Measurements from ENCODE around the gene SKI. TPM values are rescaled to one million over a fixed set of nuclear protein-coding genes. Genes with fewer than 3 reads are reported as not detected.

The SKI gene
- total and polyA plus RNA-seq, 4 donors, result 17.1 to 90.7 (median 40.7) TPM

DNA sequence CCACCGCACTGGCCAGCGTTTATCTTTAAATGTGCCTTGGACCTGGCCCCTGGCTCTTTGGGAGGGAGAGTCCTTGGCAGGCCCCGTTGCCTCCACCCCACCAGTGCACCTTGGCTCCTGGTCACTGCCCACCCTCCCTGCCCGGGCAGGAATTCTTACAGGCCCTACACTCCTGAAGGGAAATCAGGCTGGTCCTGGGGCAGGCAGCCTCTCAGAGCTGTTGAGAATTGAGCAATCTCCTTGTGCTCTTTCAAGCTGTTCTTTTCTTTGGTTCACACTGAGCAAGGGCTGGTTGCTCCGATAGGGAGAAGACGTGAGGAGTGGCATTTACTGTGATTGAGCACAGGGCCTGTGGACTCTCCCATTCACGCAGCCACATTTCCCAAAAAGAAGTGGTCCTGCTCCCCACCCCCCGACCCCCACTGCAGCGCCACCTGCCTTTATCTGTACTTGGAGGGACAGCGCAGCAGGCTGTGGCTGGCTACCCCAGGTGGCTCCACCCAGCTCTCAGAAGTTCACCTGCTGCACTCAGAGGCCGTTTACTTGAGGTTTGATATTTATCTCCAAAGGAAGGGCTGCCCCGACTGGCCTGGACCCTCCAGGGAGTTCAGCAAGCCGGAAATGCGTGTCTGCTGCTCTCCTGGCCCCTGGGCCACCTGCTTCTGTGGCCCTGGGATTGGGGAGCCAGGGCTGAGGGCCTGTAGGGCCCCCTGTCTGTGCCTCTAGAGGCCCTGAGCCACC is 47.8 kb downstream of the SKI start:
- Histone ChIP-seq H3K27me3 (ENCODE audit: control insufficient read depth in 3 of 3, insufficient read depth in 3 of 3, low read length in 2 of 3) (no peaks in the 10 kb centered on the region), H3K9ac (ENCODE audit: insufficient read depth in 1 of 2, low read length in 2 of 2) (no peak overlapping the region), H3K9me3 (ENCODE audit: control insufficient read depth in 4 of 4, insufficient read depth in 3 of 4, low read length in 3 of 4) (no peaks in the 10 kb centered on the region), H3K4me3 (no peak overlapping the region), H3K27ac (ENCODE audit: low read depth in 1 of 2, low read length in 1 of 2) (peak overlapping the region in 1 of 2 donors; percentile 84), H3K4me1 (ENCODE audit: control insufficient read depth in 5 of 5, insufficient read depth in 5 of 5, low read length in 5 of 5) (peaks cover 31 to 91% (median 80%) of the 10 kb centered on the region in 5 donors), H3K36me3 (ENCODE audit: control insufficient read depth in 4 of 4, insufficient read depth in 4 of 4, low read length in 4 of 4) (peaks cover 0 to 6% (median 2%) of the 10 kb centered on the region in 4 donors)
- 29 to 31% methylated on average over 14 of the region's 14 CpGs for WGBS, 2 donors
- no peak for TF ChIP-seq CTCF (IDR thresholded peaks at IDR 0.05; ENCODE audit: control extremely low read depth, extremely low read depth)
- ATAC-seq (ENCODE audit: insufficient read depth, low FRiP score) (peak; percentile 48), DNase-seq (peak; percentile 67 to 85 (median 76))

DNA sequence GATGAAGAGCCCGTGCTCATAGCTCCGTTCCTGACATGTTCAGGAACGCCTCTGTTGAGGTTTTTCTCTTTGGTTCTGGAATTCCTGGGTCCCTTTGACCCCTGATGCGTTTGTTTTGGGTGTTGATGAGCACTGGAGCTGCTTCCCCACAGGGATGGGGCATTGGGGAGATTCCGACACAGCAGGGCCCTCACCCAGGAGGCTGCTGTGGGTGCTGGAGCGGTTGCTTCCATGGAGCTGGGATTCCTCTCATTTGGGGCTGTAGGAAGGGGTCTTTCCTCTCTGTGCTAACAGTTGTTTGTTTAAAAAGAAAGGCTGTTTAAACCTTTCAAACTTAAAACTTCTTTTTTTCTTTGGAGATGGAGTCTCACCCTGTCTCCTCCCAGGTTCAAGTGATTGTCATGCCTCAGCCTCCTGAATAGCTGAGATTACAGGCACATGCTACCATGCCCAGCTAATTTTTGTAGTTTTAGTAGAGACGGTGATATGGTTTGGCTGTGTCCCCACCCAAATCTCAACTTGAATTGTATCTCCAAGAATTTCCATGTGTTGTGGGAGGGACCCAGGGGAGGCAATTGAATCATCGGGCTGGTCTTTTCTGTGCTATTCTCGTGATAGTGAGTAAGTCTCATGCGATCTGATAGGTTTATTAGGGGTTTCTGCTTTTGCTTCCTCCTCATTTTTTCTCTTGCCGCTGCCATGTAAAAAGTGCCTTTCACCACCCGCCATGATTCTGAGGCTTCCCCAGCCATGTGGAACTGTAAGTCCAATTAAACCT is 48.9 kb downstream of the SKI start:
- Histone ChIP-seq H3K27me3 (ENCODE audit: control insufficient read depth in 3 of 3, insufficient read depth in 3 of 3, low read length in 2 of 3) (no peaks in the 10 kb centered on the region), H3K27ac (ENCODE audit: low read depth in 1 of 2, low read length in 1 of 2) (peak overlapping the region in 1 of 2 donors; percentile 84), H3K4me1 (ENCODE audit: control insufficient read depth in 5 of 5, insufficient read depth in 5 of 5, low read length in 5 of 5) (peaks cover 26 to 81% (median 70%) of the 10 kb centered on the region in 5 donors), H3K9ac (ENCODE audit: insufficient read depth in 1 of 2, low read length in 2 of 2) (peak overlapping the region in 1 of 2 donors; percentile 58), H3K4me3 (no peak overlapping the region), H3K9me3 (ENCODE audit: control insufficient read depth in 4 of 4, insufficient read depth in 3 of 4, low read length in 3 of 4) (no peaks in the 10 kb centered on the region), H3K36me3 (ENCODE audit: control insufficient read depth in 4 of 4, insufficient read depth in 4 of 4, low read length in 4 of 4) (peaks cover 0 to 6% (median 2%) of the 10 kb centered on the region in 4 donors)
- ATAC-seq (ENCODE audit: insufficient read depth, low FRiP score) (no peak), DNase-seq (no peak)
- 70 to 72% methylated on average over 12 of the region's 12 CpGs for WGBS, 2 donors
- TF ChIP-seq CTCF (IDR thresholded peaks at IDR 0.05; ENCODE audit: control extremely low read depth, extremely low read depth), result no peak

GRCh38 chr1:2277741-2278488 is 49.8 kb downstream of the SKI start:
- ATAC-seq (ENCODE audit: insufficient read depth, low FRiP score) (no peak), DNase-seq (no peak)
- no peak for TF ChIP-seq CTCF (IDR thresholded peaks at IDR 0.05; ENCODE audit: control extremely low read depth, extremely low read depth)
- 87 to 90% methylated on average over 25 of the region's 25 CpGs for WGBS, 2 donors
- Histone ChIP-seq H3K27me3 (ENCODE audit: control insufficient read depth in 3 of 3, insufficient read depth in 3 of 3, low read length in 2 of 3) (no peaks in the 10 kb centered on the region), H3K36me3 (ENCODE audit: control insufficient read depth in 4 of 4, insufficient read depth in 4 of 4, low read length in 4 of 4) (peaks cover 0 to 11% (median 4%) of the 10 kb centered on the region in 4 donors), H3K4me3 (no peak overlapping the region), H3K27ac (ENCODE audit: low read depth in 1 of 2, low read length in 1 of 2) (peak overlapping the region in 1 of 2 donors; percentile 89), H3K9me3 (ENCODE audit: control insufficient read depth in 4 of 4, insufficient read depth in 3 of 4, low read length in 3 of 4) (no peaks in the 10 kb centered on the region), H3K9ac (ENCODE audit: insufficient read depth in 1 of 2, low read length in 2 of 2) (no peak overlapping the region), H3K4me1 (ENCODE audit: control insufficient read depth in 5 of 5, insufficient read depth in 5 of 5, low read length in 5 of 5) (peaks cover 22 to 71% (median 62%) of the 10 kb centered on the region in 5 donors)
